GM13976 (cell line): ENCODE measurements around the gene PTPRH.

ENCODE experiments used
- DNase-seq: peaks from one replicate; pipeline ENCODE4 v3.0.0; 2012; ENCODE audit warnings: low spot score
- in situ Hi-C: fragments of 300-500 bp; cut with MboI; formaldehyde crosslinking; loops from one replicate; pipeline ENCODE4 v1.12.0; 2022; ENCODE audit warnings: low sequenced_read_pairs, mixed read lengths, inconsistent platforms; ENCODE audit not compliant: unreplicated experiment
- TF ChIP-seq, protein P1 (sequence below): IDR thresholded peaks from 2 replicates; pipeline ENCODE4 v1.5.1; 2012; ENCODE audit warnings: borderline replicate concordance, mild to moderate bottlenecking; ENCODE audit not compliant: insufficient read depth; ENCODE audit errors: extremely low read depth, missing control alignments, control extremely low read depth

The PTPRH gene

DNA sequence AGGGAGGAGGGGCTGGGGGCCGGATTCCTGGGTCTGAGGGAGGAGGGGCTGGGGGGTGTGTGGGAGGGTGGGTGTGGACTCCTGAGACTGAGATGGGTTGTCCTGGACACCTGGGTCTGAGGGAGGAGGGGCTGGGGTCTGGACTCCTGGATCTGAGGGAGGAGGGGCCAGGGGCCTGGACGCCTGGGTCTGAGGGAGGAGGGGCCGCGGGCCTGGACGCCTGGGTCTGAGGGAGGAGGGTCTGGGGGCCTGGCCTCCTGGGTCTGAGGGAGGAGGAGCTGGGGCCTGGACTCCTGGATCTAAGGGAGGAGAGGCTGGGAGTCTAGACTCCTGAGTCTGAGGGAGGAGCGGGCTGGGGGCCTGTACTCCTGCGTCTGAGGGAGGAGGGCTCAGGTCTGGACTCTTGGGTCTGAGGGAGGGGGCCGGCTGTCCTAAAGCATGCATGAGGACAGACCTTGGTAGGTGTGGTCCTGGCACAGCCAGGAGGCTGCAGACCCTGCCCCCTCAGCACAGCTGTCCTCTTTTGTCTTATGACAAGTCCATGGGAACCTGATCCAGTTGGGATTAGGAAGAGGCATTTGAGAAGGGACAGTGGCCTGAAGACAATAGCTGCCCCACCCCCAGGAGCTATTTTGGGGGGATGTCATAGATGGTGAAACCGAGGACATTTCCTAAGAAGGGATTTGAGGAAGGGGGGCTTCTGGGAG, 61.6 kb downstream of the PTPRH start:
- no peak for DNase-seq
- TF ChIP-seq, protein P1, sequence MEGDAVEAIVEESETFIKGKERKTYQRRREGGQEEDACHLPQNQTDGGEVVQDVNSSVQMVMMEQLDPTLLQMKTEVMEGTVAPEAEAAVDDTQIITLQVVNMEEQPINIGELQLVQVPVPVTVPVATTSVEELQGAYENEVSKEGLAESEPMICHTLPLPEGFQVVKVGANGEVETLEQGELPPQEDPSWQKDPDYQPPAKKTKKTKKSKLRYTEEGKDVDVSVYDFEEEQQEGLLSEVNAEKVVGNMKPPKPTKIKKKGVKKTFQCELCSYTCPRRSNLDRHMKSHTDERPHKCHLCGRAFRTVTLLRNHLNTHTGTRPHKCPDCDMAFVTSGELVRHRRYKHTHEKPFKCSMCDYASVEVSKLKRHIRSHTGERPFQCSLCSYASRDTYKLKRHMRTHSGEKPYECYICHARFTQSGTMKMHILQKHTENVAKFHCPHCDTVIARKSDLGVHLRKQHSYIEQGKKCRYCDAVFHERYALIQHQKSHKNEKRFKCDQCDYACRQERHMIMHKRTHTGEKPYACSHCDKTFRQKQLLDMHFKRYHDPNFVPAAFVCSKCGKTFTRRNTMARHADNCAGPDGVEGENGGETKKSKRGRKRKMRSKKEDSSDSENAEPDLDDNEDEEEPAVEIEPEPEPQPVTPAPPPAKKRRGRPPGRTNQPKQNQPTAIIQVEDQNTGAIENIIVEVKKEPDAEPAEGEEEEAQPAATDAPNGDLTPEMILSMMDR: no peak
- in situ Hi-C loops: no loop called here

DNA sequence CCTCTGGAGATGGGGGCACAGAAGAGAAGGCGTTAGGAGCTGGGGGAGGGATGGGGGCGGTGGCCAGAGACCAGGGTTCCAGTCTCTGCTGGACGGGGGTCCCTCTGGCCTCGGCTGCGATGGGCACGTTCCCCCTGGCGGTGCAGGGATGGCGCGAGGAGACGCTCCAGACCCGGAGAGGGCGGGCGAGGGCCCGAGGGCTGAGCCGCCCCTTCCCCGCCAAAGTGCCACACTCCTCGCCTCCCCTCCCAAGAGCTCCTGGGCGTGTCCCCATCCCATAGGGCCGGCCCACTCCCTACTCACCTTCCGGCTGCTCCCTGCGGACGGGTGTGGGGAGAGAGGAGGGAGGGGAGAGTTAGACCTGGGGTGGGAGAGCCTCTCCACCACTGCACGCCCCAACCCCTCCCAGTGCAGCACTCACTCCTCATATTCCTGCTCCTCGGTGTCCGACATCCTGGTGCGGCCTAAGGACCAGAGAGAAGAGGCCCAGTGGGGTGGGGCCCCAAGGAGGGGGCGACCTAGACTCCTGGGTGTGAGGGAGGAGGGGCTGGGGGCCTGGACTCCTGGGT, 62.5 kb downstream of the PTPRH start:
- in situ Hi-C loops: no loop called here
- DNase-seq: no peak
- TF ChIP-seq, protein P1: no peak

DNA sequence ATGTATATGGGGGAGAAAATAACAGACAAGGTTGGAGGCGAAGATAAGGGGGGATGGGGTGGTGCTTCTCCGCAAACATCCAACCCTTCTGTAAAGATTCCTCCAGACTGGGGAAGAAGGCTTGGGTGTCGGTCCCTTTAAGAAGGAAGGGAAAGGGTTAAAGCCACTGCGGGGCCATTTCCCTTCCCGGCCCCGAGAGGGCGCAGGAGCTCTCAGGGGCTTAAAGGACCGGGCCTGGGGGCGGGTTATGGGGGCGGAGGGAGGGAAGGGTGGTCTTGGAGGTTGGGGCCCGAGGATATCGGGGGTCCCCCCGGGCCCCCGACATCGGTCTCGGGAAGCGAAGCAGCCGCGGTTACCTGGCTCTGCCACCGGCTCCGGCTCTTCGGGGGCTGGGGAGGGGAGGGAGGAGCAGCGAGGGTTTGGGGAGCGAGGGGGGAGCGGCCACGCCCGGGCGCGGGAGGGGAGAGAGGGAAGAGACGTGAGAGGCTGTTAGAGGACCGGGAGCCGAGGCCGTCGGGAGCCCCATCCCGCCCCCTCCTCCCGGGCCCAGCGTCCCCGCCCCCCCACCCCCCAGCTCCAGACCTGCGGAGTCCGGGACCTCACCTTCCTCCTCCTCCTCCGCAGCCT, 63.1 kb downstream of the PTPRH start:
- in situ Hi-C loops: no loop called here
- TF ChIP-seq, protein P1: peak; percentile 41
- peak; percentile 79 for DNase-seq

DNA sequence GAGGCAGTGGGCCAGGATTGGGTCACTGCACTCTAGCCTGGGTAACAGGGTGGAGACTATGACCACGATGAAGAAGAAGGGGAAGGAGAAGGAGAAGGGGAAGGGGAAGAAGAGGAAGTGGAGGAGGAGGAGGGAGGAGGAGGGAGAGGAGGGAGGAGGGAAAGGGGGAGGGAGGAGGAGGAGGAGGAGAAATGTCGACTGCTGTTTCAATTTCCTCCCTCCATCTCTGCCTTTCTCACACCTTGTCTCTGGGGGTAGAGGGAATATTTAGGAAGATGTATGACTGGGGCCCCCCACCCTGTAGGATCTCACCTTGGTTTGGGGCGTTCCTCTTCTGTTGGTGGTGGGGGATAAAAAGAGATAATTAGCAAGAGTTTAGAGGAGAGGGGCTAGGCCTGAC, 64.1 kb downstream of the PTPRH start:
- no peak for DNase-seq
- in situ Hi-C loops: no loop called here
- TF ChIP-seq, protein P1: no peak

DNA sequence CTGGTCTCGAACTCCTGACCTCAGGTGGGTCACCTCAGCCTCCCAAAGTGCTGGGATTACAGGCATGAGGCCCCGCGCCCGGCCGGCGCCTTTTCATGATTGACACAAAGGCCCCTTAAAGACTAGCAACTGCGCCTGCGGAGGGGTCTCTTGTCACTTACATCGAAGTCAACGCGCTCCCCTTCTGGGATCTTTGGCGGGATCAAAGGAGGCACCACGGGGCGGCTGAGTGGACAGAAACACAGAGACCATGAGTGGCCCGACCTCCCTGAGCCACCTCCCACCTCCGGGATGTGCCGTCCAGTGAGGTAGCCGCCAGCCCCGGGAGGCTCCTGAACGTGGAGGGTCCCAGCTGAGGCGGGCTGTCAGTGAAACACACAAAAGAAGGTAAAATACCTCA, 67.6 kb downstream of the PTPRH start:
- TF ChIP-seq, protein P1: no peak
- in situ Hi-C loops: no loop called here
- no peak for DNase-seq

DNA sequence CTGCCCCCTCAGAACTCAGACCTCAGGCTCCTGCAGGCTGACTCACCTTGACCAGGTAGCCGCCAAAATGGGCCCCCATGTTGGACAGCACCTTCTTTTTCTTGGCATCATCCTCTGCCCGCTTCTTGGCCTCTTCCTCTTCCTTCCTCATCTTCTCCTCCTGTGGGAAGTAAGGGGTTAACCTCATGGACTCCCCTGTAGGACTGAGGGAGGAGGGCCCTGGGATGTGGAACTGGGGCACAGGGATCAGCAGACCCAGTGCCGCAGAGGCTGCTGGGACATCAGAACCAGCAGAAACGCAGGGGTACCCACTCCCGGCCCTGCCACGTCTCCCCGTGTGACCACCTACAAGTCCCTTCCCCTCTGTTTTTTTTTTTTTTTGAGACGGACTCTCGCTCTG, 71.4 kb downstream of the PTPRH start:
- in situ Hi-C loops: no loop called here
- TF ChIP-seq, protein P1: no peak

More for the DNA sequence above, 71.4 kb downstream of the PTPRH start:
- no peak for DNase-seq
